GF-D8 (cell line): ENCODE results near the gene RAB11FIP5.
A peak's percentile ranks its signal among the peaks of the same experiment; 100 is the strongest.
"Not testable (repeated sequence)": the region's sequence is repeated elsewhere in the genome, so short reads cannot be mapped to it uniquely, and the experiment has no call there.

Source experiments
- DNase-seq: peaks from one replicate; lab custom pipeline; 2025; lab: John Stamatoyannopoulos, UW

RAB11FIP5 gene

GRCh38 chr2:73070643-73071359, 41.9 kb downstream of the RAB11FIP5 start:
- no peak for DNase-seq

- peak; percentile 45 for DNase-seq
These were observed 42.7 kb downstream of the RAB11FIP5 start for GRCh38 chr2:73069855-73070642.

- DNase-seq, result peak; percentile 18
These were observed 43.5 kb downstream of the RAB11FIP5 start for GRCh38 chr2:73069041-73069854.

GRCh38 chr2:73068147-73068546, 44.6 kb downstream of the RAB11FIP5 start:
- DNase-seq, result no peak

GRCh38 chr2:73067043-73067442, 45.7 kb downstream of the RAB11FIP5 start:
- DNase-seq, result no peak

GRCh38 chr2:73065070-73065469, 47.7 kb downstream of the RAB11FIP5 start:
- not testable (repeated sequence) for DNase-seq

- no peak for DNase-seq
These were observed 48.6 kb downstream of the RAB11FIP5 start for GRCh38 chr2:73063909-73064875.

- DNase-seq, result no peak
These were observed 49.3 kb downstream of the RAB11FIP5 start for GRCh38 chr2:73063472-73063871.

- peak; percentile 5 for DNase-seq
These were observed 53.6 kb downstream of the RAB11FIP5 start for GRCh38 chr2:73059106-73059505.

- DNase-seq, result no peak
These were observed 57.8 kb downstream of the RAB11FIP5 start for GRCh38 chr2:73054980-73055379.

- no peak for DNase-seq
These were observed 59.2 kb downstream of the RAB11FIP5 start for GRCh38 chr2:73053316-73054114.

- no peak for DNase-seq
These were observed 62.6 kb downstream of the RAB11FIP5 start for GRCh38 chr2:73050121-73050545.

- DNase-seq, result no peak
These were observed 68.6 kb downstream of the RAB11FIP5 start for GRCh38 chr2:73043929-73044832.

GRCh38 chr2:73043276-73043675, 69.5 kb downstream of the RAB11FIP5 start:
- DNase-seq, result no peak

- no peak for DNase-seq
These were observed 74.7 kb downstream of the RAB11FIP5 start for GRCh38 chr2:73037947-73038585.

- no peak for DNase-seq
These were observed 76.0 kb downstream of the RAB11FIP5 start for GRCh38 chr2:73036766-73037165.

GRCh38 chr2:73035899-73036711, 76.6 kb downstream of the RAB11FIP5 start:
- no peak for DNase-seq
